HG03045 (cell line): Measurements from ENCODE around the gene NEUROD4.

ENCODE experiments used
- ATAC-seq: cut with Tn5 transposase; IDR thresholded peaks from one replicate; pipeline ENCODE4 v1.9.1; 2021; ENCODE audit warnings: mild to moderate bottlenecking, moderate library complexity; ENCODE audit not compliant: unreplicated experiment

The NEUROD4 gene

GRCh38 chr12:54997929-54998522 lies 21.7 kb upstream of the NEUROD4 start:
- no peak for ATAC-seq

GRCh38 chr12:54998958-54999510 lies 20.7 kb upstream of the NEUROD4 start:
- ATAC-seq = no peak

- ATAC-seq = no peak
Measured at GRCh38 chr12:55001198-55001868, 18.4 kb upstream of the NEUROD4 start.

- no peak for ATAC-seq
Measured at GRCh38 chr12:55002355-55002754, 17.4 kb upstream of the NEUROD4 start.

- no peak for ATAC-seq
Measured at GRCh38 chr12:55008944-55009585, 10.7 kb upstream of the NEUROD4 start.

- ATAC-seq = no peak
Measured at GRCh38 chr12:55017416-55017925, 2.3 kb upstream of the NEUROD4 start.

GRCh38 chr12:55024575-55024974 lies 4.8 kb downstream of the NEUROD4 start:
- ATAC-seq = no peak

GRCh38 chr12:55025508-55025907 lies 5.7 kb downstream of the NEUROD4 start:
- no peak for ATAC-seq

- ATAC-seq = no peak
Measured at GRCh38 chr12:55034218-55034617, 14.4 kb downstream of the NEUROD4 start.

- ATAC-seq = no peak
Measured at GRCh38 chr12:55036326-55037115, 16.7 kb downstream of the NEUROD4 start.

GRCh38 chr12:55037351-55037987 lies 17.7 kb downstream of the NEUROD4 start:
- no peak for ATAC-seq

GRCh38 chr12:55039395-55040354 lies 19.9 kb downstream of the NEUROD4 start:
- no peak for ATAC-seq

GRCh38 chr12:55041345-55042055 lies 21.7 kb downstream of the NEUROD4 start:
- no peak for ATAC-seq

GRCh38 chr12:55043542-55043941 lies 23.8 kb downstream of the NEUROD4 start:
- ATAC-seq = no peak

GRCh38 chr12:55044135-55044534 lies 24.4 kb downstream of the NEUROD4 start:
- no peak for ATAC-seq

- no peak for ATAC-seq
Measured at GRCh38 chr12:55049676-55050075, 29.9 kb downstream of the NEUROD4 start.

- ATAC-seq = no peak
Measured at GRCh38 chr12:55051197-55051947, 31.6 kb downstream of the NEUROD4 start.

GRCh38 chr12:55057481-55057880 lies 37.7 kb downstream of the NEUROD4 start:
- ATAC-seq = no peak
